Astrocyte (in vitro differentiated cells and primary cell): ENCODE data around the gene ASB18.

Experiments
- CTCF ChIP-seq: IDR thresholded peaks from 2 replicates; pipeline ENCODE4 v1.5.1; 2011; ENCODE audit warnings: low read depth, mild to moderate bottlenecking, inconsistent platforms, low read length, moderate library complexity; ENCODE audit not compliant: insufficient read depth
- EZH2 ChIP-seq: IDR thresholded peaks from 2 replicates; pipeline ENCODE4 v1.6.1; 2012; ENCODE audit warnings: mild to moderate bottlenecking, low read length, inconsistent platforms; ENCODE audit not compliant: insufficient read depth

GRCh38 chr2:236184701-236185100, 79.5 kb downstream of the ASB18 start:
- TF ChIP-seq CTCF (no peak), EZH2 (no peak)
